HEK293 (cell line): ENCODE results near the gene PSG4.

Experiments
- CTCF ChIA-PET: fragments of 350-600 bp; formaldehyde crosslinking; extraction: SDS; loops from one replicate; lab custom pipeline; 2021; ENCODE audit warnings: antibody characterized with exemption; lab: Yijun Ruan, JAX
- POLR2A ChIA-PET: fragments of 300-600 bp; formaldehyde crosslinking; extraction: SDS; loops from one replicate; lab custom pipeline; 2020; ENCODE audit warnings: antibody characterized with exemption, inconsistent platforms; lab: Yijun Ruan, JAX
- H3K27ac ChIP-seq: fragments of 200-500 bp; sonication (Bioruptor generic); 2 replicates; pipeline ENCODE4 v1.5.1; 2014; ENCODE audit warnings: low read depth, low read length, control low read depth, inconsistent platforms; ENCODE audit errors: extremely low read depth
- H3K36me3 ChIP-seq, 2 experiments: fragments of 200-500 bp in 1 of 2; sonication (Bioruptor generic) in 1 of 2; 1 replicate in 1 of 2; 2 replicates in 1 of 2; pipeline ENCODE4 v1.5.1; 2014 to 2017; ENCODE audit warnings: inconsistent platforms in 2 of 2, low read length in 2 of 2; ENCODE audit not compliant: control insufficient read depth in 2 of 2, insufficient read depth in 1 of 2
- H3K4me1 ChIP-seq: fragments of 200-500 bp; sonication (Bioruptor generic); 2 replicates; pipeline ENCODE4 v1.5.1; 2014; ENCODE audit warnings: mild to moderate bottlenecking, low read length, inconsistent platforms; ENCODE audit not compliant: control insufficient read depth, insufficient read depth
- H3K4me3 ChIP-seq: 2 replicates; pipeline ENCODE4 v1.5.1; 2011; ENCODE audit warnings: low read depth, mild to moderate bottlenecking, control low read depth, low read length, moderate library complexity
- H3K9me3 ChIP-seq: fragments of 200-500 bp; sonication (Bioruptor generic); 2 replicates; pipeline ENCODE4 v1.5.1; 2014; ENCODE audit warnings: low read depth, low read length, inconsistent platforms; ENCODE audit not compliant: control insufficient read depth, insufficient read depth
- CTCF ChIP-seq: fragments of 450-650 bp; formaldehyde crosslinking; IDR thresholded peaks from 2 replicates; pipeline ENCODE4 v1.5.1; 2016; ENCODE audit warnings: missing biosample characterization, missing genetic modification characterization
- REPIN1 ChIP-seq: fragments of 450-650 bp; formaldehyde crosslinking; IDR thresholded peaks from 2 replicates; pipeline ENCODE4 v1.5.1; 2017; ENCODE audit warnings: missing biosample characterization, missing genetic modification characterization, low read depth
- ZBTB17 ChIP-seq: fragments of 450-650 bp; formaldehyde crosslinking; IDR thresholded peaks from 2 replicates; pipeline ENCODE4 v1.5.1; 2016; ENCODE audit warnings: missing biosample characterization, missing genetic modification characterization
- ZBTB21 ChIP-seq: fragments of 450-650 bp; formaldehyde crosslinking; IDR thresholded peaks from 2 replicates; pipeline ENCODE4 v1.5.1; 2017; ENCODE audit warnings: missing biosample characterization, missing genetic modification characterization
- ZFP37 ChIP-seq: fragments of 450-650 bp; formaldehyde crosslinking; IDR thresholded peaks from 2 replicates; pipeline ENCODE4 v1.5.1; 2016; ENCODE audit warnings: missing biosample characterization, missing genetic modification characterization
- ZNF121 ChIP-seq: fragments of 450-650 bp; formaldehyde crosslinking; IDR thresholded peaks from 2 replicates; pipeline ENCODE4 v1.5.1; 2016; ENCODE audit warnings: missing biosample characterization, missing genetic modification characterization
- ZNF24 ChIP-seq: fragments of 450-650 bp; formaldehyde crosslinking; IDR thresholded peaks from 2 replicates; pipeline ENCODE4 v1.5.1; 2016; ENCODE audit warnings: missing biosample characterization, missing genetic modification characterization
- ZNF280D ChIP-seq: fragments of 450-650 bp; formaldehyde crosslinking; IDR thresholded peaks from 2 replicates; pipeline ENCODE4 v1.5.1; 2016; ENCODE audit warnings: missing biosample characterization, missing genetic modification characterization
- ZNF292 ChIP-seq: fragments of 450-650 bp; formaldehyde crosslinking; IDR thresholded peaks from 2 replicates; pipeline ENCODE4 v1.5.1; 2016; ENCODE audit warnings: low read depth, missing biosample characterization, missing genetic modification characterization, borderline replicate concordance
- ZNF391 ChIP-seq: fragments of 450-650 bp; formaldehyde crosslinking; IDR thresholded peaks from 2 replicates; pipeline ENCODE4 v1.5.1; 2016; ENCODE audit warnings: low read depth, missing biosample characterization, missing genetic modification characterization, borderline replicate concordance
- ZNF610 ChIP-seq: fragments of 450-650 bp; formaldehyde crosslinking; IDR thresholded peaks from 2 replicates; pipeline ENCODE4 v1.5.1; 2016; ENCODE audit warnings: missing biosample characterization, missing genetic modification characterization, borderline replicate concordance
- ZNF639 ChIP-seq: fragments of 450-650 bp; formaldehyde crosslinking; IDR thresholded peaks from 2 replicates; pipeline ENCODE4 v1.5.1; 2016; ENCODE audit warnings: missing biosample characterization, missing genetic modification characterization
- ZNF654 ChIP-seq: fragments of 450-650 bp; formaldehyde crosslinking; IDR thresholded peaks from 2 replicates; pipeline ENCODE4 v1.5.1; 2016; ENCODE audit warnings: low read depth, missing biosample characterization, missing genetic modification characterization
- ZNF660 ChIP-seq: fragments of 450-650 bp; IDR thresholded peaks from 2 replicates; pipeline ENCODE4 v1.5.1; 2018; ENCODE audit warnings: missing biosample characterization, mild to moderate bottlenecking, missing genetic modification characterization
- ZNF768 ChIP-seq: fragments of 450-650 bp; formaldehyde crosslinking; IDR thresholded peaks from 2 replicates; pipeline ENCODE4 v1.5.1; 2018; ENCODE audit warnings: missing biosample characterization, mild to moderate bottlenecking, missing genetic modification characterization
- ZNF777 ChIP-seq: fragments of 450-650 bp; formaldehyde crosslinking; IDR thresholded peaks from 2 replicates; pipeline ENCODE4 v1.5.1; 2017; ENCODE audit warnings: missing biosample characterization, missing genetic modification characterization, borderline replicate concordance
- ZNF843 ChIP-seq: fragments of 450-650 bp; formaldehyde crosslinking; IDR thresholded peaks from 2 replicates; pipeline ENCODE4 v1.5.1; 2016; ENCODE audit warnings: missing biosample characterization, missing genetic modification characterization
- ZSCAN30 ChIP-seq: fragments of 450-650 bp; IDR thresholded peaks from 2 replicates; pipeline ENCODE4 v1.5.1; 2018; ENCODE audit warnings: missing biosample characterization, mild to moderate bottlenecking, missing genetic modification characterization, moderate library complexity

Gene PSG4

GRCh38 chr19:43226986-43227385 lies 21.5 kb upstream of the PSG4 start (continued):
- TF ChIP-seq ZNF280D (tag by site-specific recombination) (peak; percentile 57; the same call in 1 of the 2 replicates), ZNF654 (tag by site-specific recombination) (peak; percentile 85), ZNF660 (peak; percentile 38; the same call in 1 of the 2 replicates), ZNF843 (tag by site-specific recombination) (0 out of 2 replicates have a peak, but pooled peaks have one; percentile 18), CTCF (tag by site-specific recombination) (peak; percentile 77), ZSCAN30 (tag by site-specific recombination) (peak; percentile 79), ZNF768 (tag by site-specific recombination) (0 out of 2 replicates have a peak, but pooled peaks have one; percentile 18), ZNF24 (tag by site-specific recombination) (peak; percentile 55; the same call in 1 of the 2 replicates), ZNF391 (tag by site-specific recombination) (0 out of 2 replicates have a peak, but pooled peaks have one; percentile 37), ZFP37 (tag by site-specific recombination) (0 out of 2 replicates have a peak, but pooled peaks have one; percentile 50), ZNF610 (0 out of 2 replicates have a peak, but pooled peaks have one; percentile 50), ZNF121 (0 out of 2 replicates have a peak, but pooled peaks have one; percentile 8), ZNF639 (tag by site-specific recombination) (0 out of 2 replicates have a peak, but pooled peaks have one; percentile 46), REPIN1 (tag by site-specific recombination) (peak; percentile 95)
- TF ChIP-seq, all 188 proteins: peak for 25; not testable (repeated sequence) for 163

- Histone ChIP-seq H3K27ac (no peak overlapping the region), H3K4me1 (peaks cover 6% of the 10 kb centered on the region; the same call in 1 of the 2 replicates), H3K9me3 (peaks cover 11% of the 10 kb centered on the region), H3K4me3 (no peak overlapping the region), H3K36me3 (no peaks in the 10 kb centered on the region)
- ChIA-PET POLR2A (no interaction called here), CTCF (interaction anchor here (0.8 to 7.0 kb wide), 6 partner anchors 11 to 149 kb away, joined by 3 to 58 read pairs (median 4); partner anchors contain the start of gene PSG4)
- TF ChIP-seq ZBTB21 (tag by site-specific recombination) = 0 out of 2 replicates have a peak, but pooled peaks have one; percentile 8
- TF ChIP-seq ZNF777 = no peak
- TF ChIP-seq ZBTB17 (tag by site-specific recombination) = peak; percentile 90
- no peak for TF ChIP-seq ZNF292 (tag by site-specific recombination)
- TF ChIP-seq, all 188 proteins: peak for 2
Observed at GRCh38 chr19:43224855-43225253, 19.4 kb upstream of the PSG4 start.
